Measurements from ENCODE around the gene CDKN1C. TPM values are rescaled to one million over a fixed set of nuclear protein-coding genes. Genes with fewer than 3 reads are reported as not detected.

The CDKN1C gene
- total and polyA plus RNA-seq, 12 donors = 17.7 to 817 (median 321) TPM

GRCh38 chr11:2922655-2923054, 37.1 kb upstream of the CDKN1C start:
- no peaks in the 10 kb centered on the region for H3K4me1 ChIP-seq (replicated peaks in 1 of 2)
- no peak overlapping the region for H3K4me3 ChIP-seq
- TF ChIP-seq POLR2A (IDR thresholded peaks at IDR 0.05) = no peak
- TF ChIP-seq, protein P1, sequence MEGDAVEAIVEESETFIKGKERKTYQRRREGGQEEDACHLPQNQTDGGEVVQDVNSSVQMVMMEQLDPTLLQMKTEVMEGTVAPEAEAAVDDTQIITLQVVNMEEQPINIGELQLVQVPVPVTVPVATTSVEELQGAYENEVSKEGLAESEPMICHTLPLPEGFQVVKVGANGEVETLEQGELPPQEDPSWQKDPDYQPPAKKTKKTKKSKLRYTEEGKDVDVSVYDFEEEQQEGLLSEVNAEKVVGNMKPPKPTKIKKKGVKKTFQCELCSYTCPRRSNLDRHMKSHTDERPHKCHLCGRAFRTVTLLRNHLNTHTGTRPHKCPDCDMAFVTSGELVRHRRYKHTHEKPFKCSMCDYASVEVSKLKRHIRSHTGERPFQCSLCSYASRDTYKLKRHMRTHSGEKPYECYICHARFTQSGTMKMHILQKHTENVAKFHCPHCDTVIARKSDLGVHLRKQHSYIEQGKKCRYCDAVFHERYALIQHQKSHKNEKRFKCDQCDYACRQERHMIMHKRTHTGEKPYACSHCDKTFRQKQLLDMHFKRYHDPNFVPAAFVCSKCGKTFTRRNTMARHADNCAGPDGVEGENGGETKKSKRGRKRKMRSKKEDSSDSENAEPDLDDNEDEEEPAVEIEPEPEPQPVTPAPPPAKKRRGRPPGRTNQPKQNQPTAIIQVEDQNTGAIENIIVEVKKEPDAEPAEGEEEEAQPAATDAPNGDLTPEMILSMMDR (IDR thresholded peaks at IDR 0.05) = no peak
- no peak overlapping the region for H3K27ac ChIP-seq
- DNase-seq = no peak
- WGBS, 4 donors = 75 to 100% (median 84%) methylated on average over 1 to 3 of the region's 3 CpGs; no CpG with 5 or more reads in 1 of the 4 donors
- no peaks in the 10 kb centered on the region for H3K27me3 ChIP-seq
- H3K9me3 ChIP-seq (replicated peaks in 1 of 3) = no peaks in the 10 kb centered on the region
- intact Hi-C loops (cut with DNase I) = no loop called here
- no peaks in the 10 kb centered on the region for H3K36me3 ChIP-seq (replicated peaks in 1 of 2)

DNA sequence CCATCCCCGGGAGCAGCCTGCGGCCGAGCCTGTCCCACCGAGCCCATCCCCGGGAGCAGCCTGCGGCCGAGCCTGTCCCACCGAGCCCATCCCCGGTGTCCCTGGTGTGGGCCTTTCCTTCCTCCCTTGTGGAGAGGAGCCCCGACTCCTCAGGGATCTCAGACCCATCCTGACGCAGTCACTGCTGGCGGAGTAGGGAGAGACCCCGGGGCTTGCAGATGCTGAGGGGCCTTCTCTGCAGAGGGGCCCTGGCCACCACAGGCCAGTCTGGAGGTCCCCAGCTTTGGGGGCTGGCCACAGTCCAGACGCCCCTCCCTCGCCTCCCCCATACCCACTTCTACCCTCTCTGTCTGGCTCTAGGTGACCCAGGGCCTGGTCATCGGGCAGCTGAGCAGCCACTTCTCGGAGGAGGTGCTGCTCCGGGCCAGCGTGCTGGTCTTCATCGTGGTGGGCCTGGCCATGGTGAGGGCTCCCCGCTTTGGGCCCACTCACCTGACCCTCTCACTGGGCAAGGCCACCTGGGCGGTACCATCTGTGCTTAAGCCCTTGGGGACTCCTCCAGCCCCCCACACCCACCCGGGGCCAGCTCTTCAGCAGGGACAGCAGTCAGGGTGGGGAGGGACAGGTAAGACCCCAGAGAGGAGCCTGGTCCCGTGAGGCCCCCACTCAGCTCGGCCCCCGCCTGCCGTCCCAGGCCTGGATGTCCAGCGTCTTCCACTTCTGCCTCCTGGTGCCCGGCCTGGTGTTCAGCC, 36.3 kb upstream of the CDKN1C start:
- no peaks in the 10 kb centered on the region for H3K4me1 ChIP-seq (replicated peaks in 1 of 2)
- H3K9me3 ChIP-seq (replicated peaks in 1 of 3) = no peaks in the 10 kb centered on the region
- WGBS, 4 donors = 82 to 100% (median 92%) methylated on average over 3 to 28 of the region's 29 CpGs
- H3K36me3 ChIP-seq (replicated peaks in 1 of 2) = no peaks in the 10 kb centered on the region
- H3K27me3 ChIP-seq = no peaks in the 10 kb centered on the region
- TF ChIP-seq POLR2A (IDR thresholded peaks at IDR 0.05) = no peak
- TF ChIP-seq, protein P1 (IDR thresholded peaks at IDR 0.05) = no peak
- H3K4me3 ChIP-seq = no peak overlapping the region
- no peak overlapping the region for H3K27ac ChIP-seq
- DNase-seq = no peak
- intact Hi-C loops (cut with DNase I) = no loop called here

GRCh38 chr11:2921261-2921660, 35.7 kb upstream of the CDKN1C start:
- Histone ChIP-seq H3K4me3 (no peak overlapping the region), H3K27me3 (no peaks in the 10 kb centered on the region), H3K36me3 (replicated peaks in 1 of 2) (no peaks in the 10 kb centered on the region), H3K27ac (no peak overlapping the region), H3K4me1 (replicated peaks in 1 of 2) (no peaks in the 10 kb centered on the region), H3K9me3 (replicated peaks in 1 of 3) (no peaks in the 10 kb centered on the region)
- 74 to 97% (median 92%) methylated on average over 2 to 13 of the region's 16 CpGs for WGBS, 4 donors
- no peak for DNase-seq
- intact Hi-C loops (cut with DNase I) = no loop called here
- TF ChIP-seq POLR2A (IDR thresholded peaks at IDR 0.05) = no peak
- TF ChIP-seq, protein P1 (IDR thresholded peaks at IDR 0.05) = no peak

- Histone ChIP-seq H3K4me1 (replicated peaks in 1 of 2) (no peaks in the 10 kb centered on the region), H3K4me3 (no peak overlapping the region), H3K27ac (no peak overlapping the region), H3K27me3 (no peaks in the 10 kb centered on the region), H3K36me3 (replicated peaks in 1 of 2) (no peaks in the 10 kb centered on the region), H3K9me3 (replicated peaks in 1 of 3) (no peaks in the 10 kb centered on the region)
- DNase-seq = no peak
- 88 to 94% (median 92%) methylated on average over 1 to 12 of the region's 12 CpGs for WGBS, 4 donors
- intact Hi-C loops (cut with DNase I) = no loop called here
- TF ChIP-seq POLR2A (IDR thresholded peaks at IDR 0.05) = no peak
- TF ChIP-seq, protein P1 (IDR thresholded peaks at IDR 0.05) = no peak
Measured at GRCh38 chr11:2920343-2920742, 34.8 kb upstream of the CDKN1C start.

Data from adrenal gland (tissue), 12 donors.